Activated CD8-positive, alpha-beta memory T cell treated with anti-CD3 and anti-CD28 coated beads, Interleukin-2, amount 50 U/mL, for 4 hours (primary cell): ENCODE measurements around the gene KIF5A.
"Not testable (repeated sequence)": the region's sequence is repeated elsewhere in the genome, so short reads cannot be mapped to it uniquely, and the experiment has no call there.

Source experiments
- DNase-seq: peaks from one replicate; pipeline ENCODE4 v3.0.0-alpha.2; 2020

Gene KIF5A

GRCh38 chr12:57609101-57609780 is 59.4 kb downstream of the KIF5A start:
- DNase-seq: no peak

- DNase-seq: no peak
These were observed 60.1 kb downstream of the KIF5A start for GRCh38 chr12:57609781-57610553.

GRCh38 chr12:57610554-57611107 is 60.8 kb downstream of the KIF5A start:
- no peak for DNase-seq

GRCh38 chr12:57611108-57611826 is 61.4 kb downstream of the KIF5A start, which contains the start of gene ARHGEF25:
Gene ARHGEF25 (plus strand): TSS chr12:57611435. CDS start chr12:57611895, 460 bp downstream.
- peak; percentile 58 for DNase-seq

GRCh38 chr12:57611827-57612710 is 62.2 kb downstream of the KIF5A start:
- DNase-seq: no peak

GRCh38 chr12:57612711-57613426 is 63.0 kb downstream of the KIF5A start:
- no peak for DNase-seq

GRCh38 chr12:57613427-57614109 is 63.7 kb downstream of the KIF5A start:
- no peak for DNase-seq

- no peak for DNase-seq
These were observed 64.5 kb downstream of the KIF5A start for GRCh38 chr12:57614178-57614947.

- DNase-seq: no peak
These were observed 65.2 kb downstream of the KIF5A start for GRCh38 chr12:57614948-57615500.

- DNase-seq: no peak
These were observed 65.8 kb downstream of the KIF5A start for GRCh38 chr12:57615637-57616036.

- DNase-seq: no peak
These were observed 66.7 kb downstream of the KIF5A start for GRCh38 chr12:57616383-57617101.

- no peak for DNase-seq
These were observed 68.1 kb downstream of the KIF5A start for GRCh38 chr12:57617942-57618341.

GRCh38 chr12:57618431-57618830 is 68.6 kb downstream of the KIF5A start:
- not testable (repeated sequence) for DNase-seq

GRCh38 chr12:57618966-57619433 is 69.2 kb downstream of the KIF5A start:
- no peak for DNase-seq

- peak; percentile 30 for DNase-seq
These were observed 69.8 kb downstream of the KIF5A start for GRCh38 chr12:57619434-57620244.

GRCh38 chr12:57620245-57620935 is 70.5 kb downstream of the KIF5A start:
- no peak for DNase-seq

GRCh38 chr12:57620936-57621496 is 71.2 kb downstream of the KIF5A start:
- no peak for DNase-seq
